HL-60 (cell line): Measurements from ENCODE around the gene ZBTB5.

Source experiments
- DNase-seq, 2 experiments: peaks; one replicate each; pipeline ENCODE4 v3.0.0-alpha.2; 2010 to 2020; ENCODE audit warnings: low read depth in 1 of 2, low spot score in 1 of 2
- H3K27ac ChIP-seq: fragments of 250-450 bp; sonication (Bioruptor Pico); replicated peaks from 2 replicates; pipeline ENCODE4 v1.5.1; 2020; ENCODE audit warnings: mild to moderate bottlenecking, moderate library complexity
- H3K27me3 ChIP-seq: fragments of 250-450 bp; sonication (Bioruptor Pico); 2 replicates; pipeline ENCODE4 v1.5.1; 2021; ENCODE audit warnings: mild to moderate bottlenecking, moderate library complexity; ENCODE audit not compliant: insufficient read depth, poor library complexity, severe bottlenecking
- H3K4me3 ChIP-seq: replicated peaks from 2 replicates; pipeline ENCODE4 v1.5.1; 2011; ENCODE audit warnings: mild to moderate bottlenecking, control low read depth, low read length; ENCODE audit not compliant: insufficient read depth
- GABPA ChIP-seq: IDR thresholded peaks from 2 replicates; pipeline ENCODE4 v1.6.1; 2012; ENCODE audit warnings: low read depth
- POLR2AphosphoS5 ChIP-seq: IDR thresholded peaks from 2 replicates; pipeline ENCODE4 v1.6.1; 2012; ENCODE audit warnings: low read depth
- SPI1 ChIP-seq: IDR thresholded peaks from 2 replicates; pipeline ENCODE4 v1.6.1; 2012; ENCODE audit warnings: low read depth, mild to moderate bottlenecking, borderline replicate concordance
- TF ChIP-seq, protein P1 (sequence below): IDR thresholded peaks from 2 replicates; pipeline ENCODE4 v1.6.1; 2012; ENCODE audit warnings: low read depth; ENCODE audit not compliant: insufficient replicate concordance
- TF ChIP-seq, protein P2 (sequence below): IDR thresholded peaks from one replicate; pipeline ENCODE4 v1.5.1; 2011; ENCODE audit warnings: low read length, control low read depth, inconsistent platforms; ENCODE audit not compliant: insufficient read depth

Gene ZBTB5

DNA sequence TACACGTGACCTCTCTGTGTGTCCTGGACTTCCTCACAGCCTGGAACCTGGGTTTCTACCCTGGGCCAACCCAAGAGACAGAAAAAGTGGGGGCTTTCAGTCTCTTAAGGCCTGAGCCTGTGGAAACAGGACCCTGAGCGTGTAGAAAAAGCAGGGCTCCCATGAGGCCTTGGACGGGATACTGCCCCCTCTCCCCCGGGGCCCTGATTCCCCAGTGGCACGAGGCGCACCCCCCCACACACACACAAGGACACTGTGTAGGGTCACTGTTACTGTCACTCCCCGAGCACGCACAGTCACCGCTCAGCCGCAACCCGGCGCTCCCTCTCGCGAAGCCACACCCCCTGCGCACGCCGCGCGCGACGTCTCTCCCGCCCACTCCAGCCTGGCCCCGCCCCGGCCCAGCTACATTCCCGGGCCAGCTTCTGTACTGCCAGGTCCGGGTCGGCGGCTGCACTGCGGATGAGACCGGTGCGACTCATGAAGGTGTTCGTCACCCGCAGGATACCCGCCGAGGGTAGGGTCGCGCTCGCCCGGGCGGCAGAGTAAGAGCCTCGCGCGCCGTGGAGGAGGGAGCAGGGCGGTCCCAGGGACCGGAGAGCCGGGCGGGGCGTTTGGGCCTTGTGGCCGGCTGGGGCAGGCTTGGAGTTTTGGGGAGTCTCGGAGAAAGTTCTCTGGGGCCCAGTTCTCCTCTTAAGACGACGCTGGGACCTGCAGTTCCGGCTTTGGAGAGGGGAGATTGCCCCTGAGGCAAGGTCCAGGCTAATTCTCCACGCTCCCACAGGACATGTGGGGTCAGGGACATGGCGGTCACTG, 42.8 kb downstream of the ZBTB5 start, which contains the start of gene GRHPR:
Gene GRHPR, plus strand, starts transcription at position 408 of the 816 bp plus-strand sequence. Its CDS starts 55 bp downstream, at position 463.
- H3K4me3 ChIP-seq = peak within 1 kb of the TSS; percentile 79
- no peaks in the 10 kb centered on the region for H3K27me3 ChIP-seq
- peak within 1 kb of the TSS; percentile 82 for H3K27ac ChIP-seq
- DNase-seq = peak; percentile 80 to 88
- TF ChIP-seq SPI1 (peak; percentile 40; the same call in 1 of the 2 replicates), GABPA (no peak), POLR2AphosphoS5 (peak; percentile 76)
- TF ChIP-seq, protein P1, sequence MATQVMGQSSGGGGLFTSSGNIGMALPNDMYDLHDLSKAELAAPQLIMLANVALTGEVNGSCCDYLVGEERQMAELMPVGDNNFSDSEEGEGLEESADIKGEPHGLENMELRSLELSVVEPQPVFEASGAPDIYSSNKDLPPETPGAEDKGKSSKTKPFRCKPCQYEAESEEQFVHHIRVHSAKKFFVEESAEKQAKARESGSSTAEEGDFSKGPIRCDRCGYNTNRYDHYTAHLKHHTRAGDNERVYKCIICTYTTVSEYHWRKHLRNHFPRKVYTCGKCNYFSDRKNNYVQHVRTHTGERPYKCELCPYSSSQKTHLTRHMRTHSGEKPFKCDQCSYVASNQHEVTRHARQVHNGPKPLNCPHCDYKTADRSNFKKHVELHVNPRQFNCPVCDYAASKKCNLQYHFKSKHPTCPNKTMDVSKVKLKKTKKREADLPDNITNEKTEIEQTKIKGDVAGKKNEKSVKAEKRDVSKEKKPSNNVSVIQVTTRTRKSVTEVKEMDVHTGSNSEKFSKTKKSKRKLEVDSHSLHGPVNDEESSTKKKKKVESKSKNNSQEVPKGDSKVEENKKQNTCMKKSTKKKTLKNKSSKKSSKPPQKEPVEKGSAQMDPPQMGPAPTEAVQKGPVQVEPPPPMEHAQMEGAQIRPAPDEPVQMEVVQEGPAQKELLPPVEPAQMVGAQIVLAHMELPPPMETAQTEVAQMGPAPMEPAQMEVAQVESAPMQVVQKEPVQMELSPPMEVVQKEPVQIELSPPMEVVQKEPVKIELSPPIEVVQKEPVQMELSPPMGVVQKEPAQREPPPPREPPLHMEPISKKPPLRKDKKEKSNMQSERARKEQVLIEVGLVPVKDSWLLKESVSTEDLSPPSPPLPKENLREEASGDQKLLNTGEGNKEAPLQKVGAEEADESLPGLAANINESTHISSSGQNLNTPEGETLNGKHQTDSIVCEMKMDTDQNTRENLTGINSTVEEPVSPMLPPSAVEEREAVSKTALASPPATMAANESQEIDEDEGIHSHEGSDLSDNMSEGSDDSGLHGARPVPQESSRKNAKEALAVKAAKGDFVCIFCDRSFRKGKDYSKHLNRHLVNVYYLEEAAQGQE = peak; percentile 31

DNA sequence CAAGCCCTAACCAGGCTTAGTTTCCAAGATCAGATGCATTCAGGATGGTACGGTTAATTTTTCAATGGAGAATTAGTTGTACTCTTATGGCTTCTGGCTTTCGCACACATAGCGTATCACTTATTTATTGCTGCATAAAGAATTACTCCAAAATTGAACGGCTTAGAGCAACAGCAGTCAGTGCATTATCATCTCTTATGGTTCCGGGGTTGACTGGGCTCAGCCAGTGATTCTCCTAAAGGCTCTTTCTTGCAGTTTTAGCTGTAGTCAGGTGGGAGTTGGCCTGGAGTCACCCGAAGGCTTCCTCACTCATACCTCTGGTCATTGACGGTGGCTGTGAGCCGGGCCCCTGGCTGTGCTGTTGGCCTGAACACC, 43.3 kb downstream of the ZBTB5 start:
- no peak for DNase-seq

DNA sequence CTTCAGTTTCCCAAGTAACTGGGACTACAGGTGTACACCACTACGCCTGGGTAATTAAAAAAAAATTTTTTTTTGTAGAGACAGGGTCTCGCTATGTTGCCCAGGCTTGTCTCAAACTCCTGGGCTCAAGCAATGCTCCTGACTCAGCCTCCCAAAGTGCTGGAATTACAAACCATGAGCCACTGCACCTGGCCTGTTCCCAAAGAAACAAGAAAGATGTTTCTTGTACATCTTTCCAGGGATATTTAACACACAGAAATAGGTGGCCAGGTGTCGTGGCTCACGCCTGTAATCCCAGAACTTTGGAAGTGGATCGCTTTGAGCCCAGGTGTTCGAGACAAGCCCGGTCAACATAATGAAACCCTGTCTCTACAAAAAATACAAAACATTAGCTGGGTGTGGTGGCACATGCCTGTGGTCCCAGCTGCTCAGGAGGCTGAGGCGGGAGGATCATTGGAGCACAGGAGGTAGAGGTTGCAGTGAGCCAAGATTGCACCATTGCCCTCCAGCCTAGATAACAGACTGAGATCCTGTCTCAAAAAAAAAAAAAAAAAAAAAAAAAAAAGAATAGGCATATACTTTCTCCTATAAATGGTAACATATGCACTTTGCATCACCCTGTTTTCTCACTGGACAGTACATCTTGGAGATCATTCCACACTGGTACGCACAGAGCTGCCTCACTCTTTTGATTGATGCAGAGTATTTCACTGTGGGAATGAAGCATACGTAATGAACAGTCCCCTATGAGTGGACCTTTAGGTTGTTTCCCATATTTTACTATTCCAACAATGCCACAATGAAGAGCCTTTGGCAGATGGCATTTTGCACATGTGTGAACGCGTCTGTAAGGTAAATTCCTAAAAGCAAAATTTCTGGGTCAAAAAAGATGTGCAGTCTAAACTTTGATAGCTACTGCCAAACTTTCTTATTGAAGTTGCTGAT, 44.7 kb downstream of the ZBTB5 start:
- TF ChIP-seq POLR2AphosphoS5 (no peak), SPI1 (no peak)
- TF ChIP-seq, protein P1 = no peak
- no peak for DNase-seq
- Histone ChIP-seq H3K27me3 (no peaks in the 10 kb centered on the region), H3K4me3 (no peak overlapping the region), H3K27ac (no peak overlapping the region)

More for the DNA sequence above, 43.3 kb downstream of the ZBTB5 start:
- TF ChIP-seq, protein P2, sequence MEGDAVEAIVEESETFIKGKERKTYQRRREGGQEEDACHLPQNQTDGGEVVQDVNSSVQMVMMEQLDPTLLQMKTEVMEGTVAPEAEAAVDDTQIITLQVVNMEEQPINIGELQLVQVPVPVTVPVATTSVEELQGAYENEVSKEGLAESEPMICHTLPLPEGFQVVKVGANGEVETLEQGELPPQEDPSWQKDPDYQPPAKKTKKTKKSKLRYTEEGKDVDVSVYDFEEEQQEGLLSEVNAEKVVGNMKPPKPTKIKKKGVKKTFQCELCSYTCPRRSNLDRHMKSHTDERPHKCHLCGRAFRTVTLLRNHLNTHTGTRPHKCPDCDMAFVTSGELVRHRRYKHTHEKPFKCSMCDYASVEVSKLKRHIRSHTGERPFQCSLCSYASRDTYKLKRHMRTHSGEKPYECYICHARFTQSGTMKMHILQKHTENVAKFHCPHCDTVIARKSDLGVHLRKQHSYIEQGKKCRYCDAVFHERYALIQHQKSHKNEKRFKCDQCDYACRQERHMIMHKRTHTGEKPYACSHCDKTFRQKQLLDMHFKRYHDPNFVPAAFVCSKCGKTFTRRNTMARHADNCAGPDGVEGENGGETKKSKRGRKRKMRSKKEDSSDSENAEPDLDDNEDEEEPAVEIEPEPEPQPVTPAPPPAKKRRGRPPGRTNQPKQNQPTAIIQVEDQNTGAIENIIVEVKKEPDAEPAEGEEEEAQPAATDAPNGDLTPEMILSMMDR = no peak
- TF ChIP-seq SPI1 = no peak
- TF ChIP-seq, protein P1 = no peak
- no peak for TF ChIP-seq GABPA
- no peak for TF ChIP-seq POLR2AphosphoS5
- H3K27ac ChIP-seq = peak overlapping the region; percentile 82
- H3K4me3 ChIP-seq = peak overlapping the region; percentile 79
- no peaks in the 10 kb centered on the region for H3K27me3 ChIP-seq
